ENCODE data around the gene SNX8.
"Not testable (repeated sequence)": the region's sequence is repeated elsewhere in the genome, so short reads cannot be mapped to it uniquely, and the experiment has no call there.

The SNX8 gene

DNA sequence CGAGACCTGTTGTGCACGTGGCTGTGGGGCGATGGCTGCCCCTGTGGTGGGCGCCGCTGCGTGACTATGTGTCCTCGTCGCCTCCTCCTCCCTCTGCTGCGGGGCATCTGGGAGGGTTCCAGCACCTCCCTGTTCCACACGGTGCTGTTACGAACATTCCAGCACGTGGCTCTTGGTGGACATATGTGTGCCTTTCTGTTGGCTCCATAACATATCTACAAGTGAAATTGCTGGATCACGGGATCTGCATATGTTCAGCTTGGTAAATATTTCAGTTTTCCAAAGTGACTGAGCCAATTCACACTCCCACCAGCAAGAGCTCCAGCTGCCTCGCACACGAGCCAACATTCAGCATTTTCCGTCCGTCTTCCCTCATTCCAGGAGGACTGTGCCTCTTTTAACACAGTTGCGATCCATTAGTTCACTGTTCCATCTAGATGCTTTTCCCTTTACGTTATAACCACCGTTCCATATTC lies 25.1 kb downstream of the SNX8 start:
- DNase-seq, result no peak

DNA sequence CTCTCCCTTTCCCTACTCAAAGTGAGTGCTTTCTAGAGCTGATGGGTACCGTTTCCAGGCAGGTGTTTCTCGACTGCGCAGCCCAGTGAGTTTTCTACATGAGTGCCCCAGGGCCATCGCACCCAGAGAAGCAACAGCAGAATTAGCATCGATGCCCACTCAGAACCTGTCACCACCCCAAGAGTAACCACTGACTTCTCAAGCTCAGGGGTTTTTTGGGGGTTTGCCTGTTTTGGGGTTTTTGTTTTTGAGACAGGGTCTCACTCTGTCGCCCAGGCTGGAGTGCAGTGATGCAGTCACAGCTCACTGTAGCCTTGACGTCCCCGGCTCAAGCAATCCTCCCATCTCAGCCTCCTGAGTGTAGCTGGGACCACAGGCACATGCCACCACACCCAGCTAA lies 25.7 kb downstream of the SNX8 start:
- DNase-seq, result no peak

DNA sequence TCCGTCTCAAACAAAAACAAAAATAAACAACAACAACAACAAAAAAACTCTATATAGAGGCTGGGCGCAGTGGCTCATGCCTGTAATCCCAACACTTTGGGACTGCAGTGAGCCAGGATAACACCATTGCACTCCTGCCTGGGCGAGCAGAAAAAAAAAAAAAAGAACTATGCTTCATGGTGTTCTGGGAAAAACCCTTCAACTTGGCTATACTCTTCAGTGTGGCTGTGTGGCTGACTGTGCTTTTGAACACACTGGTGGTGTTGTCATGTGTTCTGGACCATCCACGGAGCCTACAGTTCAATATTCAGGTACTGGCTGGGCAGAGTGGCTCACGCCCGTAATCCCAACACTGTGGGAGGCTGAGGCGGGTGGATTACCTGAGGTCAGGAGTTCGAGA lies 26.5 kb downstream of the SNX8 start:
- DNase-seq, result no peak

DNA sequence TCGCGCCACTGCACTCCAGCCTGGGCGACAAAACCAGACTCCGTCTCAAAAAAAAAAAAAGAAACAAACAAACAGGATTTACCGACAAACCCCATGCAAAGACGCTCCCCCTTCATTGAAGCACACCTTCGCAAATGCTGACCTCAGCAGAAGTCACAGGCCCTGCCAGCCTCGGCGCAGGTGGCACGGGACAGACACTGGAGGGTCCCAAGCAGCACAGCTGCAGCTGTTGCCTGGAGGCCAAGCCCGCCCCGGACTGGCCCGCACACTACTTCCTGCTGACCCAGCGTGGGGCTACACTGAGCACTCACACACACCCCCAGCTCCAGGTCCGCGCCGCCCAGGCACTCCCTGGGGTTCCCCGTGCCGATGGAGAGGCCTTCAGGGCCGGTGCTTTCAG lies 31.2 kb downstream of the SNX8 start:
- DNase-seq, result no peak

DNA sequence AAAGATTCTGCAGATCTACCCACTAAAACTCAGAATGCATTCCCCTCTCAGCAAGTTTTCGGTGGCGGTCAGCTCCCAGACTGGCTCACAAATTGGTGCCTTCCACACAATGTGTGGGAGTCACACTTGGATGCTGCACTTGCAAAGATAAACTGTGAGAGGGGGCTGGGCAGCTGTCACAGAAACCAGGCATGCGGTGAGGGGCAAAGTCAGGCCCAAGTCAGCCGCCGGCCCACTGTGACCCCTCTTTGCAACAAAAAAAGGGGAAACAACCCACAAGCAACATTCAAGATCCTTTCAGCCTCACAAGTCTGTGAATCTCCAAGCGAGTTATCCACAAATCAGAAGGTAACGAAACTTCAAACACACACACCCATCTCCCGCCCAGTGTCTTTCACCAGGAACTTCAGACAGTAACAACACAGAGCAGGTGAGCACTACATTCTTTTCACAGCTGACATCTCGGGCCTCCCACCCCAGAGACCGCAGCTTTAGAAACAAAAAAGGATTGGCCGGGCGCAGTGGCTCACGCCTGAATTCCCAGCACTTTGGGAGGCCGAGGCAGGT lies 32.0 kb downstream of the SNX8 start:
- DNase-seq, result no peak

DNA sequence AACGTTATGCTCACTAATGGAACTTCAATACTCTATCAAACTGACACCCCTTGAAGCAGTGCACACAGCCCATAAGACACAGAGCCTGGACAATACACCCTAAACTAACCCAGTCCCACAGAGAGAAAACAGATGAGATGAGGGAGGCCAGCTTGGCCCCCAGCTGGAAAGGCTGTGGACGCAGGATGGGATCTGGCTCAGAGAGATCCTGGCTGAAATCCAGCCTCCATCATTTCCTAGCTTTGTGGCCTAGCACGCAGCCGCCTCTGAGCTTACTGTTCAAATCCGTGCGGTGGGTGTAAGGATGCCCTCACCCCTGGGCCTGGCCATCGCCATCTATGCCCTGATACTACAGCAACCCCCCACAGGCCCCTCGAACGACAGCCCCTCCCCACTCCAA lies 32.7 kb downstream of the SNX8 start:
- DNase-seq, result no peak

DNA sequence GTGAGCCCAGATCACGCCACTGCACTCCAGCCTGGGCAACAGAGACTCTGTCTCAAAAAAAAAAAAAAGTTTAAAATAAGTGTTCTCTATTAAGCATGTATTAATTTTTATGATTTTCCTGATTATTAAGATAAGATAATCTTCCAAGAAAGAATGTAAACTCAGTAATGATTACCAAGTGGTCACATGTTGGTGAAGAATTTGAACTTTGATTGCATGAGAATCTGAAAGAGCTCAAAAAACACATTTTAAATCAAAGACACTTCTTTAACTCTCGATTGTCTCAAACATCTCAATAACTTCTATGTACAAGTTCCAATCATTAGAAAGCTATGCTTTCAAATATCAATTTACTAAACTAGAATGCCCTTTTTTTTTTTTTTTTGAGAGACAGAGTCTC lies 33.8 kb downstream of the SNX8 start:
- no peak for DNase-seq

DNA sequence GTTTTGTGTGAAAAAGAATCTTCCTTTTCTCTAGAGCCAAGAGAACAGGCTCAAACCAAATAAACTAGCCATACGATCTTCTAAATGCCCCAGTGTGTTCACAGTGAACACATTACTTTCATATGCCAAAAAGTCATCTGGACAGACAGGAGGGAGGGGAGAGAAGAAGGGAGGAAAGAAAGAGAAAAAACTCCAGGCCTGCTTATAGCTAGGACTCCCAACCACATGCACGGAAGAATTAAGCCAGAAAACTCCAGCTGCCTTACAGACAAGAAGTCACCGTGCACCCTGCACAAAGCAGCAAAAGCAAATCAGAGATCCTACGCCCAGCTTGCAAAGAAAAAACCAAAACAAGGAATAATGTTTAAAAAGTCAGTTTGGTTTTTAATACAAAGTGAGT lies 34.3 kb downstream of the SNX8 start:
- no peak for DNase-seq

DNA sequence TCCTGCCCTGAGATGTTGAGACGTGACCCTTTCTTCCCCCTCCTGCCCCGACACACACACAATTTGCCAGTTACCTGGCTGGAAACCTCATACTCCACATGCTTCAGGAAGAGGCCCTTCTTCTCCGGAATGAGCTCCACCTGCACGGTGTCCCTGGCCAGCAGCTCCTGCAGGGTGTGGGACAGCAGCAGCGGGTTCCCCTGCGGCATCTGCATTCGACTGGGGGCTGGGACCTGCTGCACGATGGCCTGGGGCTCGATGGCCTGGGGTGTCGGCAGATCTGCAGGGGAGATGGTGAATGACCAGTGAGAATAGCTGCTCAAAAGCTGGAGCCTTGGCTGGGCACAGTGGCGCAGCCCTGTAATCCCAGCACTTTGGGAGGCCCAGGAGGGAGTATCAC lies 36.2 kb downstream of the SNX8 start:
- DNase-seq, result no peak

DNA sequence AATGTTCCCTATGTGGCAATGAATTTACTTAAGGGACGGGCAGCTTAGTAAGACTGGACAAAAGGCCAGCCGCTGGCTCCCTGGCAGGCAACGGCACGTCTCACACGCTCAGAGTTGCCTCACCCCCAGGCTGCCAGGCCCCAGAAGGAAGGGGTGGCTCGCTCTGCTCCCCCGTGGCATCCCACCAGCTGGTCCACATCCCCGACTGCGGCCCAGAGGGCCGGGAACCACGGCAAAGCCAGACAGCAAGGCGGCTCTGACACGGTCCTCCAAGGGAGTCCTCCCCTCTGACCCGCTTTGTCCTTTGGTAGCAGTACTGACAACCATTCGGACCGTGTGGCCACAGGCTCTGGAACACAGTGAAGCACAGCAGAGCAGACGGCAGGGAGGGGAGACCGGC lies 38.1 kb downstream of the SNX8 start:
- no peak for DNase-seq

DNA sequence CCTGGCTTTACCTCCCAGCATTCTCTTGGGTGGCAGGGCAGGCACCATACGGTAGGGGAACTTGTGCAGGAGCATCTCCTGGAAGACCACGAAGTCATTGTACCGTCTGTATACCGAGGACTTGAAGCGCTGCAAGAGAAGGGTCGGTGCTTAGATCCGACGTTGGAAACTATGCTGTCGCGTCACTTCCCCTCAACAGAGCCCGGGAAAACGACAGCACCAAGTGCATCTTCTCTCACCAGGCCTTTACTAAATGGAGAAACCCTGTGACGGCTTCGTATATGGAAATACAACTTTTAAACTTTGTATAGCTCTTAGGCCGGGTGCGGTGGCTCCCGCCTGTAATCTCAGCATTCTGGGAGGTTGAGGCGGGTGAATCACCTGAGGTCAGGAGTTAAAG lies 39.1 kb downstream of the SNX8 start:
- DNase-seq, result no peak

DNA sequence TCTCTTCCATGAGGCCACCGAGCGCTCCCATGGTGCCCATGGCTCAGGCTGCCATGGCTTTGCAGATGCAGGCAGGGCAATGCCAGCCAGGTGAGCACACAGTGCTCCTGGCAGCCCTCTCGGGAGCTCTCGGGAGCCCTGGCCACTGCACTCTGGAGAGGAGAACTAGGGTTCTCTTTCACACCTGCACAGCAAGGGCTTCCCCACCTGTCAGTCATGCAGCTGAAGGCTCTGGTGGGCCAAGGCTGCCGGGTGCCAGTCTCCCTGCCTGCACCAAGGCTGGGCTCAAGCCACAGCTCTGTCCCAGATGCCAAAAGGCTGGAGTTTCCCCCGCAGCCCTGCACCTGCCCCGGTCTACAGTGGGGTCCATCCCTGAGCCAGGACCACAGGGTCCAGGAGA lies 39.6 kb downstream of the SNX8 start:
- no peak for DNase-seq

DNA sequence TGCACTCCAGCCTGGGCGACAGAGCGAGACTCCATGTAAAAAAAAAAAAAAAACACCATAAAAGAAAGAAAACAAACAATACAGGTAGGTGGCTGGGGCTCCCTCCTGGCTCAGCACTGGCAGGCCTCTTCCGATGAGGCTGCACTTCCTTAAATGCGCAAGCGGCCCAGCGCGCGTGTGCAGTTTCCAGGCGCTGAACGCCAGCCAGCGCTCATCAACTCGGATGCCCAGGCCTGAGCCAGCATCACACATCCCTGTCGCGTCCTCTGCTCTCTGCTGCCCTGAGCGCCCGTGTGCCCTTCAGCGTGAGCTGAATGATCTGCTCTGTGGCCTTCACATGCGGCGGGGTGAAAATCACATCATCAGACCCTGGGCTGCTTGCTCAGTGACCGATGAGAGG lies 40.4 kb downstream of the SNX8 start:
- DNase-seq, result no peak

DNA sequence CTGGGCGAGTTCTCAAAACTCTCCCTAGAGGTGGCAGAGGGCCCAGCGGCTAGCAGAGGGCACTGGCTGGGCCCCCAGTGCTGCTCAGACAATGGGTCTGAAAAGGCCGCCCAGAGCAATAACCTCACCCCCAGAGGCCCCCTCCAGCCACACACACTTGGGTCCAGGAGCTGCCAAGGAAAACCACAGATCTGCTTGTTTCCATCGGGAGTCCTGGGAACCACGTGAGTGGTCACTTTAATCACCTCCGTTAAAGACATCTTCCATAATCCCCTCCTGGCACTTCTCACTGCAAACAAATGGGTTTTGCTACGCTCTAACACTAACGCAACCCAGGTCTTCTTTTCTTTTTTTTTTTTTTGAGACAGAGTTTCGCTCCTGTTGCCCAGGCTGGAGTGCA lies 42.2 kb downstream of the SNX8 start:
- DNase-seq, result no peak

DNA sequence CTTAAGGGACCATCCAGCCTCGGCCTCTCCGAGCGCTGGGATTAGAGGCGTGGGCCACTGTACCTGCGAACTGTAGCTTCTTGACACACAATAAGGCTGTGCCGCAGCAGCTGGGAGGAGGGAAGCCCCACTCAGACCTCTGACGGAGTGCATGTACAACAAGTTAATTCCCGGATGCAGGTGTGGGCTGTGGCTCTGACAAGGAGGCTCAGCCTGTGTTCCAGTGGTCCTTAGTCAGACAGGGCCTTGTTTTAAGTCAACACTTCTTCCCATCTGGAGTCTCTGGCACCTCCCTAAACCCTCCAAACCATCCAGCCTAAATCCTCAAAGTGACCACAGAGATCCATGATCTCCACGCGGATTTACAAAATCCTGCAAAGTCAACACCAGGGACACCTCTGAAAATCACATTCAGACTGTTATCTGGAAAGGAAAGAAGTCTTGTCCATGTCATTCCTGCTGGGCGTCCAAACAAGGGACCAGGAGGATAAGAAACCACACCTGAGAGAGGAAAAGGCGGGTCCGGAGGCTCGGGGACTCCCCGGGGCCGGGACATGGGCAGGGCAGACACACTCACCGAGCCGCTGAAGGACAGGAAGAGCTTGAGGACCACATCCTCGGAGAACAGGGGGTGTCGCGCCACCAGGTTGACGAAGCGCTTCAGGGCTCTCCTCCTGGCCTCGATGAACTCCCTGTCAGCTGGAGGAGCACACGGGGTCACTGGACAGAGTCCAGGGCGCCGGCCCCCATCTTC lies 42.8 kb downstream of the SNX8 start:
- no peak for DNase-seq

DNA sequence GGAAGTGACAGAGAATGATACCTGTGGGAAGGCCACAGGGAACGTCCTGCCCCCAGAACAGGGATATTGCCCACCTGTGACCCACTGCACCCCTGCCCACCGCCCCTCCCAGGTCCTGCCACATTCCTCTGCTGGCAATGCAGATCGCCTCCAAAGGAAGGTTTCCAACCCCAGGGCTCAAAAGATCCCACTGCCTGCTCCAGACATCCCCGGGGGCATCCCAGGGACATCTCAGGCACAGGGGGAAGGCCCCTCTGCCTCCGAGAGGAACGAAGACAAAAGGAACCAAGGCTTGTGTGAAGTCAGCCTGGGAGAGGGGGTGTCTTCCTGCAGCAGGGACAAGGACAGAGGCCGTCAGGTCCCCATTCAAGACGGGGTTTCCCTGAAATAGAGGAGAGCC lies 43.7 kb downstream of the SNX8 start:
- no peak for DNase-seq

DNA sequence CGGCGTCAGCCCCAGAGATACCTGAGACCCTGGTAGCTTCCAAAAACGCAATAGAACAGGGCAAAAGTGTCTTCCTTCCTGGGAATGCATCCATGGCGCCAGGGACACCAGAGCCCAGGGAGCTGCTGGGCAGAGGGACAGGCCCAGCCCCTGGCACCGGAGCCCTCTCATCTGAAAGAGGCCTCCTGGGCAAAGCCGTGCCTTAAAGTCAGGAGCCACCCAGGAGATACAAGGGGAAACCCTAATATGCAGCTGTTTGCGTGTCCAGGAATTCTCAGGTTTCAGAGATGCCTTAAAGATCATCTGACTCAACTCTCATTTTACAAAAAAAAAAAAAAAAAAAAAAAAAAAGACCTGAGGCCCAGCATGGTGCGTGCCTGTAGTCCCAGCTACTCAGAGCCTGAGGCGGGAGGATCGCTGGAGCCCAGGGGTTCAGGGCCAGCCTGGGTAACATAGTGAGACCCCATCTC lies 44.2 kb downstream of the SNX8 start:
- no peak for DNase-seq

DNA sequence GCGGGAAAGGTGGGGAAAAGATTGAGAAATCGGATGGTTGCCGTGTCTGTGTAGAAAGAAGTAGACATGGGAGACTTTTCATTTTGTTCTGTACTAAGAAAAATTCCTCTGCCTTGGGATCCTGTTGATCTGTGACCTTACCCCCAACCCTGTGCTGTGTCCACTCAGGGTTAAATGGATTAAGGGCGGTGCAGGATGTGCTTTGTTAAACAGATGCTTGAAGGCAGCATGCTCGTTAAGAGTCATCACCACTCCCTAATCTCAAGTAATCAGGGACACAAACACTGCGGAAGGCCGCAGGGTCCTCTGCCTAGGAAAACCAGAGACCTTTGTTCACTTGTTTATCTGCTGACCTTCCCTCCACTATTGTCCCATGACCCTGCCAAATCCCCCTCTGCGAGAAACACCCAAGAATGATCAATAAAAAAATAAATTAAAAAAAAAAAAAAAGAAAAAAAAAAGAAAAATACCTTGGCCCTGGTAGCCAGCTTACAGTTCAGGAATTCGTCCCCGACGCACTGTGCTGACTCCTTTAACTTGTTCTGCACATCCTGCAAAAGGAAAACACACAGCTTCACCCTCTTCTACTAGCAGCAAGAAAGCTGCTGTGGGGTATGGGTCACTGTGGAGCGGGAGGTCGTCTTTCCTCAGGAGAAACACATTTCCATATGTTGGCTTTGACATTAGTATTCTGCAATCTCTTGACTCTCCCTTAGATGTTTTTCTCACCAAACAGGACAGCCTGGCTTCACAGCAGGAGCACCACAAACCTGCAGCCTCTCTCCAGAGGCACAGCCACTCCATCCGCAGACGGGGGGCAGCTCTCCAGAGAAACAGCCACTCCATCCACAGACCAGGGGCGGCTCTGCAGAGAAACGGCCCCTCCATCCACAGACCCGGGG lies 44.9 kb downstream of the SNX8 start:
- DNase-seq, result not testable (repeated sequence)

DNA sequence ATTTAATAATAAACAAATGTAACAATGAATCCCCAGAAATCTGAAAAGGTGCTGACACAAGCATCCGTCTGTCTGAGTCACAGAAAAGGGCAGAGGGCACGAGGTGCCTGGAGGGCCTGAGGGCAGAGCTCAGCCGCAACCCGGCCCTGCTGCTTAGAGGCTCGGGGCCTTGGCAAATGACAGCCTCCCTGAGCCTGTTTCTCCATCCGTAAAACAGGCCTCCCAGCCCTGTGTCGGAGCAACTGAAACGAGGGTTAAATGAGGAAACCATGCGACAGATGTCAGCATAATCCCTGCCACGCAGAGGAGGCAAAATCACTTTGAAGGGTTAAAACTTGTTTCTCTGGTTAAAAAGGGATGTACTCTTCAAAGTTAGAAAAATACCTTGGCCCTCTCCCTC lies 47.3 kb downstream of the SNX8 start:
- DNase-seq, result no peak

DNA sequence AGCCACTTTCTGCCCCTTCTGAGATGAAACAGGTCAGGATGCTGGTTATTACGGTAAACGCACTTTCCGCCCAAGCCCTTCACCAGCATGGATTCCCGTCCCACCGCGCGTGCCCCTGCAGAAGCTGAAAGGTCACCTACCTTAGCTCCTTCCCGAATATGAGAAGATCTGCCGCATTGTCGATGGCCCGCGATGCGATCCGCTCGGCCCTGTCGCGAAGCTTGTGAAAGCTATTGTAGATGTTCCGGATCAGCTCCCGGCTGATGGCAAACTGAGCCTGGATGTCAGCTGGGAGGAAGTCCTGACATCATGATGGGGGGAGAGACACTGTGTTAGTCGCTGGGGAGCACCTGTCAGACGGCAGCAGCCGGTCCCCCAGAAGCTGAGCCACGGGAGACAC lies 50.1 kb downstream of the SNX8 start:
- DNase-seq, result no peak

DNA sequence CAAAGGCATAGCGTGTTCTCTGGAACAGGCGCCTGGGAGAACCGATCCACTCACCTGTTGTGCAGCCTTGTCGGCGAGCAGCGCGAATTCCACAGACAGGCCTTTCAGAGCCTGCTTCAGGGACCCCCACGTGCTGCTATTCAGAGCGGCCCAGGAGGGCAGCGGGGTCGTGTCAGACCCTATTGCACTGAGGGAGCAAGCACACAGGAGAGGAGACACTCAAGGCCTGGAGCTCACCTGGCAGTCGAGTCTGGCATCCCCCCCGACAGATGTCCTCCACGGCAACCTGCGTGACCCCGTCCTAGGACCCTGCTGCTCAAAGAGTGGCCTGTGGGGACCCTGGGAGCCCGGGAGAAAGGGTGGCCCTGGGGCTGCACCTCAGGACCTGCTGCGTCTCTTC lies 51.1 kb downstream of the SNX8 start:
- no peak for DNase-seq

DNA sequence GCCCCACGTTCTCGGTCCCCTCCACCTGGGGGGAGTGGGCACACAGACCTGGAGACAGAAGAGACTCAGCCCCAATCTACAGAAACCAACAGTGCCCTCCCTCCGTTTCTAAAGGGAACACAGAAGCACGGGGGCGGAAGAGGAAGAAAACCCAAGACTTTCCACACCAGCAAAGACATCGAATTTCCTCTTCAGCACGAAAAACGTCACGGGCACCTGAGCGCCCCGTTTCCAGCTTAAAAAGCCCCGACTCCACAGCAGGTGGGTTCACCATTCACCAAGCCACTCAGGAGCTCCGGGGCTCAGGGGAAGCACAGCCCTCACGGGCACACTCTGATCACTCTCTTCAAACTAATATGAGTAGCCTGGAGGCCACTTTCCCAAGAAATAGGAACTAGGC lies 52.6 kb downstream of the SNX8 start:
- DNase-seq, result peak; percentile 20

DNA sequence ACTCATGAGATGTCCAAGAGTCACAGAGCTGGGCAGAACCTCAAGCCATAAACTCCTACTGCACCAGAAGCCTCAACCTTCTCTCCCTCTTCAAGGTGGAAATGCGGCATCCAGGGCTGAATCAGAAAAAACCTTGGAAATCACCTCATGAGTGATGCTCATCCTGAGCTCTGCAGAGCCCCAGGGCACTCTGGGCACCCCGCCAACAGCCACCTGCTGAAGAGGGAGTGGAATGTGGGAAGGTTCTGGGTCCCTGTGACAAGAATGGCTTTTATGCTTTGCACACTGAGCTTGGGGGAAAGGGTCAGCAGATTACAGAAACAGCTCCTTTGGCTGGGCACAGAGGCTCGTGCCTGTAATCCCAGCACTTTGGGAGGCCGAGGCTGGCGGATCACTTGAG lies 53.4 kb downstream of the SNX8 start:
- DNase-seq, result no peak

DNA sequence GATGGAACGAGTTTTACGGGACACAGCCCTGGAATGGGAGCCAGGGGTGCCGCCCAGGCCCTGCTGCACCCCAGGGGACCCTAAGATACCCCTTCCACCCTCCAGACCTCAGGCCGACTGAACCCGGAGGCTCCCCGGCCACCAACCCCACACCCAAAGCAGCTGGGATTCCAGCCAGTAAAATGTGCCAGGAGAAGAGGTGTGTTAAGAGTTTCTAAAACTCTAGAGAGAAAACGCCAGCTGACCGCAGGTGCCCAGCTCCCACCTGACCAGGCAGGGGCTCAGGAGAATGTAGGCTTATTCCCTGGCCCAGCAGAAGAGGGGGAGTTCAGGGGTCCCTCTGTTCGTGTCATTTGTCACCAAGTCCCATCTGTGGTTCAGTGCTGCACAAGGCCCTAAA lies 54.8 kb downstream of the SNX8 start:
- no peak for DNase-seq
